Activated effector memory CD4-positive, alpha-beta T cell treated with anti-CD3 and anti-CD28 coated beads, Interleukin-2, amount 50 U/mL, for 16 hours (primary cell): Measurements from ENCODE around the gene SEMA4G.
"Not testable (repeated sequence)": the region's sequence is repeated elsewhere in the genome, so short reads cannot be mapped to it uniquely, and the experiment has no call there.

Experiments
- DNase-seq: peaks from one replicate; pipeline ENCODE4 v3.0.0-alpha.2; 2020

Gene SEMA4G

GRCh38 chr10:100970914-100971811, 1.9 kb downstream of the SEMA4G start:
- no peak for DNase-seq

GRCh38 chr10:100972115-100972903, 3.0 kb downstream of the SEMA4G start:
- DNase-seq = no peak

- DNase-seq = no peak
Observed at GRCh38 chr10:100972904-100973535, 3.7 kb downstream of the SEMA4G start.

GRCh38 chr10:100975397-100975796, 6.1 kb downstream of the SEMA4G start:
- DNase-seq = not testable (repeated sequence)

DNA sequence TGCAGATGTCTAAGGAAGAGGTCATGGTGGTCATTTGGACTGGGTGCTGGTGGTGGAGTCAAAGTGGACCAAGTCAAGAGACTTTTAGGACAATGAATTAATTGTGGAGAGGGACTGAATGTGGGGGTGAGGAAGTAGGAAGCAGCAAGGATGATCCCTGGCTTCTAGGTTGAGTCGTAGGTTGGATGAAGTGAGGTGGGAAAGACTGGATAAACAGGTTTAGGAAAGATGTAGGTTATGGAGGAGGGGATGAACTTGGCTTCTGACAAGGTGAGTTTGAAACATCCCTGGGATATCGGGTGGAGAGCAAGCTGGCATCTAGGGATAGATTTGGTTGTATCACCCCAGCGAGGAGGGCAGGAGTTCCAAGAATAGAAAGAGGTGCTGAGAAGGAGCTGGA, 7.6 kb downstream of the SEMA4G start:
- no peak for DNase-seq

DNA sequence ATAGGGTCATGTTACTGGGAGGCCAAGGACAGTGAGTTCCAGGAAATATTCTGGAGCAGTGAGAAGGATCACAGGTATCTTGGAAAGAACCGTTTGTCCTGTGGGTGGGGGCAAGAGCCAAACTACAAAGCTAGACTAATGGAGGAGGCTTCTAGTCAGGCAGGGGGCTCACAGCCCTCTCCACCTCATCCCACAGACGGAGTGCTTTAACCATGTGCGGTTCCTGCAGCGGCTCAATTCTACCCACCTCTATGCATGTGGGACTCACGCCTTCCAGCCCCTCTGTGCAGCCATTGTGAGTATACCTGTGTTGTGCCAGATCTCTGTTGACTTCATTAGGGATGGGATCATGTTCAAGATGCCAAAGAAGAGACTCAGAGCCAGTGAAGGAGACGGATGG, 8.1 kb downstream of the SEMA4G start:
- DNase-seq = no peak

DNA sequence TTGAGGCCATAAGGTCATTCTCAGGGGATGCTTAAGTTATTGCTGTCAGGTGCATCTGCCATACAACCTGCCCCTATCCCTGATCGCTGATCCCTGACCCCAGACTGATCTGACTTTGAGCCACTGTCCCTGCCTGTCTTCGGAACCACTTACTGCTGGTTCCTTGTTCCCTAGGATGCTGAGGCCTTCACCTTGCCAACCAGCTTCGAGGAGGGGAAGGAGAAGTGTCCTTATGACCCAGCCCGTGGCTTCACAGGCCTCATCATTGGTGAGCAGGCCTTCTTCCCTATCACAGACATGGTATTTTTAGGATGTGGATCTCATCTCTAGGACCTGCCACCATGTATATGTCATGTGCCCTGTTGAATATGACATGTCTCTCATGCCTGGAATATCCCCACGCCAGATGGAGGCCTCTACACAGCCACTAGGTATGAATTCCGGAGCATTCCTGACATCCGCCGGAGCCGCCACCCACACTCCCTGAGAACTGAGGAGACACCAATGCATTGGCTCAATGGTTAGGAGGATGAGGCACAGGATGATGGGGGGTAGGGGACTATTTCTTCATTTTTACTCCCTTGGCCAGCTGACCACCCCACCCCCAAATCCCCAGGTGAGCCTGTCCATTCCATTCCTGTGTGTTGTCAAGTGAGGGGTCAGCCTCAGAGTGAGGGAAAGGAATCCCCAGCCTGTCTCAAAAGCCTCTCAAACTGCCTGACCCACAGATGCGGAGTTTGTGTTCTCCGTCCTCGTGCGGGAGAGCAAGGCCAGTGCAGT, 9.0 kb downstream of the SEMA4G start:
- DNase-seq = no peak

GRCh38 chr10:100978901-100979195, 9.5 kb downstream of the SEMA4G start:
- DNase-seq = no peak

DNA sequence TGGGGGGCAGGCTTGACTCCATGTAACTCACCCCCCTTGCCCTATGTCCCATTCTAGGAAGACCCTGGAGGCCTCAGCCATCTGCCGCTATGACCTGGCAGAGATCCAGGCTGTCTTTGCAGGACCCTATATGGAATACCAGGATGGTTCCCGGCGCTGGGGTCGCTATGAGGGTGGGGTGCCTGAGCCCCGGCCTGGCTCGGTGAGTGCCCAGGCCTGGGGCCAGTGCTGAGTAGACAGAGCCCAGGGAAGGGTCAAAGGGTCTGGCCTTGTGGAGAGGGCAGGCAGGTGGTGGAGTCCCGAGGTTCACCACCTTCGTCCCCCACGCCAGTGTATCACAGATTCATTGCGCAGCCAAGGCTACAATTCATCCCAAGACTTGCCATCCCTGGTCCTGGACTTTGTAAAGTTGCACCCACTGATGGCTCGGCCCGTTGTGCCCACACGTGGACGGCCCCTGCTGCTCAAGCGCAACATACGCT, 10.5 kb downstream of the SEMA4G start:
- DNase-seq = peak; percentile 46

DNA sequence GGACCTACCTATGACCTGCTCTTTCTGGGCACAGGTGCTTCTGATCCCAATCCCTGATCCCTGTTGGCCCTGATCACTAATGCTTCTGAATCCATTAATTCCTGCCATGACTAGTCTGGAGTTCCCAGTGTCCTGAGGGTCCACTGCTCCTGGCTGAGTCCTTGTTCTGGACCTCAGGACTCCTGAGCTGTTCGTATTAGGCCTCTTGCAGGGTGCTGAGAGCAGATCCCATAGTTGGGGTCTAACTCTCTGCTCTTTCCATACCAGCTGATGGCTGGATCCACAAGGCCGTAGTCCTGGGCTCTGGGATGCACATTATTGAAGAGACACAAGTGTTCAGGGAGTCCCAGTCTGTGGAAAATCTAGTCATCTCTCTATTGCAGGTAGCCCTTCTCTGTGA, 11.0 kb downstream of the SEMA4G start:
- peak; percentile 54 for DNase-seq

- DNase-seq = peak; percentile 34
Observed at GRCh38 chr10:100980711-100981110, 11.4 kb downstream of the SEMA4G start.

DNA sequence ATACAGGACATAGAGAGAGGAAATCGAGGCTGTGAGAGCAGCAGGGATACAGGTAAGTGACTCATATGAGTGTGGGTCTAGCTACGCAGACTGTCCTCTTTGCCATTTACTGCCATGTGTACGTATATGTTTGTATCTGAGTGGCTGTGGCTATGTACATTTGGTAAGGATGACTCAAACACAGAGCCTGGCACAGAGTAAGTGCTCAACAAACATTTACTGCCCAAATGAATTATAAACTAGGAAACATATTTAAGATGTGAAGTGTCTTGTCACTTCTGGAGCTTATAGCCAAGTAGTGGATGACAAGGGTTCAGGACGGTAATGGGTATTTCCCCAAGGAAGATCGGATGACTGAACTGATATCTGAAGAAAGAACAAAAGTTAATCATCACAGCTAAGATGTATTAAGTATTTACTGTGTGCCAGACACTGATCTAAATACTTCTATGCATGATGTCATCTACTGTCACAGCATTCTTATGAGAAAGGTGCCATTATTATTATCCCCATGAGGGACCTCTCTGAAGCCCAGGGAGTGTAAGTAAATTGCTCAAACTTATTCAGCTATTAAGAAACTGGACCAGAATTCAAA, 12.0 kb downstream of the SEMA4G start:
- no peak for DNase-seq

- peak; percentile 58 for DNase-seq
Observed at GRCh38 chr10:100982916-100983830, 13.9 kb downstream of the SEMA4G start.

- peak; percentile 55 for DNase-seq
Observed at GRCh38 chr10:100983868-100984671, 14.8 kb downstream of the SEMA4G start.

DNA sequence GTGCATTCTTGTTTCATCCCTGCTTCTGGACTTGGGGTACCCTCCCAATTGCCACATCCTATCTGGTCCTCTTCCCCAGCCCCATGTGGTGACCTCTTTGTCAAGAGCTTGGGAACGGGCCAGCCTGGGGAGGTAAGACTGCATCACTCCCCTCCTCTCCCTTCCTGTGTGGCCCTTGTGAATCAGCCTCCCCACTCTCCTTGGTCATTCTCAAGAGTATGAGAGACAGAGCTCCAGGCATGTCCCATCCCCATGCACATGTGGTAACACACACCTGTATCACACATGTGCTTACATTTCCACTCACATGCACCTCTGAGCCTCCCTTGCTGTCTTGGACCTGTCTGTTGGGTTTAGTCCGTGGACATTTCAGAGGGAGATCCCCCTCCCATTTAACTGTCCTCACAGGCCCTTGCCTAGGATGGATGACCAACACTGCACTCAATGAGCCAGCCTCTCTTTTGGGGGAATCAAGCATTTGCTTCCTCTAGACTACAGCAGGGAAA, 15.4 kb downstream of the SEMA4G start:
- DNase-seq = peak; percentile 3

DNA sequence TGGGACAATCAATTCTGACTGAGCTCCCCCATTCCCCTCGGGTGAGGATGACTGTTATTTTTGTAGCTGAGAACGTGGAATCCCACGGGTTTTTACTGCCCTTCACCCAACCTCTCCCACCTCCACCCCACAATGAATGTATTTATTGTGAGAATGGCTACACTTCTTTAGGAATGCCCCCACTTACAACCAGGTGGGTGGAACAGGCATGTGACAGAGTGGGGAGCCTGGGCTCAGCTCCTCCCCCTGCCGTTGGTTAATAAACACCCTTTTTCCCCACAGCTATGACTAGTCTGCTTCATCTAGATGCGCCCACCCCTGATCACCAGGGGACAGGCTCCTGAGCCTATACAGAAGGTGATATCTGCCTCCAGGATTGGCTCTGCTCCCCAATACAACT, 16.0 kb downstream of the SEMA4G start:
- DNase-seq = peak; percentile 33

- DNase-seq = peak; percentile 62
Observed at GRCh38 chr10:100986623-100986951, 17.3 kb downstream of the SEMA4G start.

DNA sequence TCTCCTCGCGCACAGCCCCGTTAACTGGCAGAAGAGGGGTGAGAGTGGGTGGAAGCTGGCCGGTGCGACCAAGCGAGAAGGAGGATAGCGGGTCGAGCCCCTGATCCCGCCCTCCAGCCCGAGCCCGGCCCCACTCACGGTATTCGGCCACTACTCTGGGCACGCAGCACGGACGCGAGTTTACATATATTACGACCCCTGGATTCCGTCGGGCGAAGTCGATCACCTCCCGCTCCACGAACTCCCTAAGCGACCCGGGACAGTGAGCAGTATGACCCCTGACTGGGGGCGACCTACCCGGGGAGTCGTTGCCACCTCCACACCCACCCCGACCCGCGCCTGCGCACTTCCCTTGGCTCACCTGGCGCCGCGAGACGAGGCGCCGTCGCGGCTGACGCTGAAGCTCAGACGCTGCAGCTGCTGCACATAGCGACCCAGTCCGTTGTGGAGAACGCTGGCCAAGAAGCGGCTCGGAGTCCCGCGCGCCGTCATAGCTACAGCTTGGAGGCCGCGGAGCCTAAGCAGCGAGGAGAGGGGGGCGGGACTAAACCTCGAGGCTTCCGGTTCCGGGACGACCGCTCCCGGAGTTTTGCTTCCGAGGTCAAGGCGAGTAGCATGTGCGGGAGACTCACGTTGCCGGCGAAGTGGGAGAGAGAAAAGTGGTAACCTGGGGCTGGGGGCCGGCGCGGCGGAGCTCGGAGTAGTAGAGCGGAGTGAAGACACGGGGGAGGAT, 17.8 kb downstream of the SEMA4G start, which contains the start of the genes MRPL43 and TWNK:
MRPL43 (minus strand) TSS at position 546 of the 733 bp plus-strand sequence; CDS start at position 492, 54 bp downstream.
TWNK (plus strand) TSS at position 592 of the 733 bp plus-strand sequence. CDS start 668 bp downstream, outside the sequence.
- DNase-seq = peak; percentile 95

- DNase-seq = no peak
Observed at GRCh38 chr10:100987685-100988049, 18.4 kb downstream of the SEMA4G start.
